DMS 273 treated with DMSO at 0.1 percent for 48 hours (cell line): ENCODE results near the gene HESX1.
A peak's percentile ranks its signal among the peaks of the same experiment; 100 is the strongest.

ENCODE experiments used
- DNase-seq: peaks from one replicate; lab custom pipeline; 2025; lab: John Stamatoyannopoulos, UW

The HESX1 gene

GRCh38 chr3:57199895-57200297, at the start of gene HESX1:
Gene HESX1 (minus strand): TSS chr3:57199978. CDS start chr3:57199918, 60 bp downstream.
- no peak for DNase-seq

- DNase-seq: no peak
Observed at GRCh38 chr3:57244946-57245345, 45.2 kb upstream of the HESX1 start.

- DNase-seq: no peak
Observed at GRCh38 chr3:57234613-57235575, 35.1 kb upstream of the HESX1 start.

- no peak for DNase-seq
Observed at GRCh38 chr3:57233799-57234198, 34.0 kb upstream of the HESX1 start.

GRCh38 chr3:57230006-57230405, 30.2 kb upstream of the HESX1 start:
- DNase-seq: no peak

- peak; percentile 3 for DNase-seq
Observed at GRCh38 chr3:57227930-57228751, 28.4 kb upstream of the HESX1 start.

GRCh38 chr3:57227204-57227929, 27.6 kb upstream of the HESX1 start, which contains the start of gene APPL1:
Gene APPL1 (plus strand): TSS chr3:57227729. CDS start chr3:57227884, 155 bp downstream.
- peak; percentile 59 for DNase-seq

GRCh38 chr3:57226176-57226575, 26.4 kb upstream of the HESX1 start:
- no peak for DNase-seq

GRCh38 chr3:57224856-57225255, 25.1 kb upstream of the HESX1 start:
- DNase-seq: no peak

GRCh38 chr3:57221883-57222282, 22.1 kb upstream of the HESX1 start:
- DNase-seq: no peak

GRCh38 chr3:57206423-57206822, 6.6 kb upstream of the HESX1 start:
- DNase-seq: no peak

GRCh38 chr3:57194641-57195040, 5.1 kb downstream of the HESX1 start:
- no peak for DNase-seq

- DNase-seq: no peak
Observed at GRCh38 chr3:57192028-57192427, 7.8 kb downstream of the HESX1 start.

GRCh38 chr3:57184526-57184925, 15.3 kb downstream of the HESX1 start:
- DNase-seq: no peak

- no peak for DNase-seq
Observed at GRCh38 chr3:57179580-57180410, 20.0 kb downstream of the HESX1 start.

GRCh38 chr3:57176045-57176444, 23.7 kb downstream of the HESX1 start:
- DNase-seq: no peak

GRCh38 chr3:57173687-57174086, 26.1 kb downstream of the HESX1 start:
- no peak for DNase-seq

- DNase-seq: no peak
Observed at GRCh38 chr3:57170946-57171345, 28.8 kb downstream of the HESX1 start.

- peak; percentile 39 for DNase-seq
Observed at GRCh38 chr3:57169872-57170623, 29.7 kb downstream of the HESX1 start.

- DNase-seq: no peak
Observed at GRCh38 chr3:57169108-57169507, 30.7 kb downstream of the HESX1 start.
